OCI-LY3 (cell line): ENCODE measurements around the gene TRIM38.

Source experiments
- EZH2phosphoT487 ChIP-seq: fragments of 200-600 bp; shearing (Covaris generic); IDR thresholded peaks from 2 replicates; pipeline ENCODE4 v1.6.1; 2018; ENCODE audit warnings: antibody characterized with exemption, mixed run types, low read depth
- TF ChIP-seq, protein P1 (sequence below): fragments of 200-600, 300-600 bp; sonication (generic); IDR thresholded peaks from 2 replicates; pipeline ENCODE4 v1.5.1; 2014; ENCODE audit warnings: antibody characterized with exemption, low read length, low read depth

DNA sequence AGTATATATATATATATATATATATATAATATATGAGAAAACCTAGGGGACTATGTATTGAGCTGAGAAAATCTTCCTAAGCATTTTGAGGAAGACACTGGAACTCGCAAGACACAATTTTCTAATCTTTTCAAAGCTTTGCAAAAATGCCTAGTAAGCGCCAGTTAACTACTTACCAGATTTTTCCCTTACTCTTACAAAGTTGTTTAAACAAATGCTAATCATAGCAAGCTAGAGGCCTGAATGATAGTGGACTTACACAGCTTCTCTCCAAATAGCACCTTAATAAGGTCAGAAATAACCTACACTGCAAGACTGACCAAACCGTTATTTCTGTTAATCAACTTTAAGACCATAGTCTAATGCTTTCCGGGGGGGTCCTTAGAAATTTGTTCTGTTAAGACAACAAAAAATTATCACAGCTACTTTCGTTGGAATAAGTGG lies 68.6 kb downstream of the TRIM38 start:
- TF ChIP-seq, protein P1, sequence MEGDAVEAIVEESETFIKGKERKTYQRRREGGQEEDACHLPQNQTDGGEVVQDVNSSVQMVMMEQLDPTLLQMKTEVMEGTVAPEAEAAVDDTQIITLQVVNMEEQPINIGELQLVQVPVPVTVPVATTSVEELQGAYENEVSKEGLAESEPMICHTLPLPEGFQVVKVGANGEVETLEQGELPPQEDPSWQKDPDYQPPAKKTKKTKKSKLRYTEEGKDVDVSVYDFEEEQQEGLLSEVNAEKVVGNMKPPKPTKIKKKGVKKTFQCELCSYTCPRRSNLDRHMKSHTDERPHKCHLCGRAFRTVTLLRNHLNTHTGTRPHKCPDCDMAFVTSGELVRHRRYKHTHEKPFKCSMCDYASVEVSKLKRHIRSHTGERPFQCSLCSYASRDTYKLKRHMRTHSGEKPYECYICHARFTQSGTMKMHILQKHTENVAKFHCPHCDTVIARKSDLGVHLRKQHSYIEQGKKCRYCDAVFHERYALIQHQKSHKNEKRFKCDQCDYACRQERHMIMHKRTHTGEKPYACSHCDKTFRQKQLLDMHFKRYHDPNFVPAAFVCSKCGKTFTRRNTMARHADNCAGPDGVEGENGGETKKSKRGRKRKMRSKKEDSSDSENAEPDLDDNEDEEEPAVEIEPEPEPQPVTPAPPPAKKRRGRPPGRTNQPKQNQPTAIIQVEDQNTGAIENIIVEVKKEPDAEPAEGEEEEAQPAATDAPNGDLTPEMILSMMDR: no peak
- no peak for TF ChIP-seq EZH2phosphoT487
